Body of pancreas (tissue), 4 donors: ENCODE data around the gene CADM1. TPM values are rescaled to one million over a fixed set of nuclear protein-coding genes. Genes with fewer than 3 reads are reported as not detected.

Experiments used
- ATAC-seq: fragments of 150-250 bp; one replicate; pipeline ENCODE4 v1.9.1; 2016
- DNase-seq, 4 donors: peaks; one replicate each; pipeline ENCODE4 v3.0.0-alpha.2; 2019
- H3K27ac ChIP-seq, 4 donors: fragments of 200-600 bp; sonication (generic); 1 replicate in 3 of 4; 2 replicates in 1 of 4; pipeline versions ENCODE4 v1.5.1 to v1.6.1; 2016 to 2019; ENCODE audit warnings: mild to moderate bottlenecking in 1 of 4, mixed read lengths in 1 of 4, moderate library complexity in 1 of 4
- H3K27me3 ChIP-seq, 2 donors: fragments of 200-600 bp; sonication (generic); one replicate each; pipeline ENCODE4 v1.6.0; 2016; ENCODE audit warnings: mild to moderate bottlenecking in 1 of 2
- H3K36me3 ChIP-seq, 2 donors: fragments of 200-600 bp; sonication (generic); replicated peaks in 1 of 2; 2 replicates each; pipeline ENCODE4 v1.5.1; 2016; ENCODE audit warnings: low read depth in 2 of 2; ENCODE audit not compliant: insufficient read depth in 1 of 2
- H3K4me1 ChIP-seq: fragments of 200-600 bp; sonication (generic); one replicate; pipeline ENCODE4 v1.6.0; 2016
- H3K4me3 ChIP-seq, 2 donors: fragments of 200-600 bp; sonication (generic); 1 replicate in 1 of 2; 2 replicates in 1 of 2; pipeline ENCODE4 v1.5.1; 2016 to 2019
- H3K9me3 ChIP-seq, 3 donors: fragments of 200-600 bp; sonication (generic); 1 replicate in 2 of 3; 2 replicates in 1 of 3; pipeline ENCODE4 v1.5.1; 2016
- POLR2A ChIP-seq, 3 donors: fragments of 450-650 bp; IDR thresholded peaks; one replicate each; pipeline ENCODE4 v1.6.1; 2016; ENCODE audit warnings: antibody characterized with exemption in 3 of 3, mild to moderate bottlenecking in 2 of 3
- WGBS, 2 donors: methylation state at CpG; one replicate each; pipeline ENCODE4 v1.1.5; 2017; 5-methylcytosine and 5-hydroxymethylcytosine counted together
- intact Hi-C: fragments of 100-400 bp; cut with DNase I; formaldehyde crosslinking; loops from one replicate; pipeline ENCODE4 v1.15.1; 2023
- total RNA-seq, 2 donors: library from RNA; depleted of rRNA; stranded (reverse); fragments of >200 nt; gene quantifications; one replicate each; pipeline ENCODE4 v1.1.0, GENCODE V29; 2016
- TF ChIP-seq, protein P1 (sequence below), 7 experiments: fragments of 450-650 bp in 4 of 7; fragments of 200-600 bp in 3 of 7; sonication (generic) in 3 of 7; IDR thresholded peaks; one replicate each; pipeline ENCODE4 v1.5.1; 2016 to 2019; ENCODE audit warnings: antibody characterized with exemption in 7 of 7

The CADM1 gene
- total RNA-seq, 2 donors from 2014 or later, result 12.5 to 13.7 TPM

GRCh38 chr11:115471367-115471766 lies 32.8 kb downstream of the CADM1 start:
- DNase-seq (peak in 2 of 4 donors; percentile 5 to 11), ATAC-seq (no peak)
- no peaks in the 10 kb centered on the region for H3K4me1 ChIP-seq
- intact Hi-C loops, result no loop called here
- H3K27ac ChIP-seq, result no peak overlapping the region
- 52 to 58% methylated on average over 3 of the region's 3 CpGs for WGBS, 2 donors
- no peaks in the 10 kb centered on the region for H3K27me3 ChIP-seq
- no peak overlapping the region for H3K4me3 ChIP-seq
- H3K9me3 ChIP-seq, result no peaks in the 10 kb centered on the region
- TF ChIP-seq, protein P1, sequence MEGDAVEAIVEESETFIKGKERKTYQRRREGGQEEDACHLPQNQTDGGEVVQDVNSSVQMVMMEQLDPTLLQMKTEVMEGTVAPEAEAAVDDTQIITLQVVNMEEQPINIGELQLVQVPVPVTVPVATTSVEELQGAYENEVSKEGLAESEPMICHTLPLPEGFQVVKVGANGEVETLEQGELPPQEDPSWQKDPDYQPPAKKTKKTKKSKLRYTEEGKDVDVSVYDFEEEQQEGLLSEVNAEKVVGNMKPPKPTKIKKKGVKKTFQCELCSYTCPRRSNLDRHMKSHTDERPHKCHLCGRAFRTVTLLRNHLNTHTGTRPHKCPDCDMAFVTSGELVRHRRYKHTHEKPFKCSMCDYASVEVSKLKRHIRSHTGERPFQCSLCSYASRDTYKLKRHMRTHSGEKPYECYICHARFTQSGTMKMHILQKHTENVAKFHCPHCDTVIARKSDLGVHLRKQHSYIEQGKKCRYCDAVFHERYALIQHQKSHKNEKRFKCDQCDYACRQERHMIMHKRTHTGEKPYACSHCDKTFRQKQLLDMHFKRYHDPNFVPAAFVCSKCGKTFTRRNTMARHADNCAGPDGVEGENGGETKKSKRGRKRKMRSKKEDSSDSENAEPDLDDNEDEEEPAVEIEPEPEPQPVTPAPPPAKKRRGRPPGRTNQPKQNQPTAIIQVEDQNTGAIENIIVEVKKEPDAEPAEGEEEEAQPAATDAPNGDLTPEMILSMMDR (IDR thresholded peaks at IDR 0.05), result no peak
- no peak for TF ChIP-seq POLR2A (IDR thresholded peaks at IDR 0.05)
- H3K36me3 ChIP-seq, result no peaks in the 10 kb centered on the region

- Histone ChIP-seq H3K36me3 (no peaks in the 10 kb centered on the region), H3K9me3 (no peaks in the 10 kb centered on the region), H3K27me3 (no peaks in the 10 kb centered on the region), H3K4me1 (no peaks in the 10 kb centered on the region), H3K4me3 (no peak overlapping the region), H3K27ac (no peak overlapping the region)
- TF ChIP-seq, protein P1 (IDR thresholded peaks at IDR 0.05), result no peak
- TF ChIP-seq POLR2A (IDR thresholded peaks at IDR 0.05), result no peak
- DNase-seq, result no peak
- 71 to 74% methylated on average over 3 of the region's 3 CpGs for WGBS, 2 donors
- no peak for ATAC-seq
- intact Hi-C loops, result no loop called here
These were observed 33.3 kb downstream of the CADM1 start for GRCh38 chr11:115470928-115471327.

GRCh38 chr11:115469361-115469760 lies 34.9 kb downstream of the CADM1 start:
- Histone ChIP-seq H3K9me3 (no peaks in the 10 kb centered on the region), H3K27ac (no peak overlapping the region), H3K27me3 (no peaks in the 10 kb centered on the region), H3K4me1 (no peaks in the 10 kb centered on the region), H3K4me3 (no peak overlapping the region), H3K36me3 (no peaks in the 10 kb centered on the region)
- DNase-seq (no peak), ATAC-seq (no peak)
- 48 to 60% methylated on average over 3 of the region's 3 CpGs for WGBS, 2 donors
- intact Hi-C loops, result no loop called here
- TF ChIP-seq, protein P1 (IDR thresholded peaks at IDR 0.05), result no peak
- no peak for TF ChIP-seq POLR2A (IDR thresholded peaks at IDR 0.05)

- H3K4me1 ChIP-seq, result no peaks in the 10 kb centered on the region
- no peaks in the 10 kb centered on the region for H3K27me3 ChIP-seq
- intact Hi-C loops, result no loop called here
- TF ChIP-seq, protein P1 (IDR thresholded peaks at IDR 0.05), result no peak
- TF ChIP-seq POLR2A (IDR thresholded peaks at IDR 0.05), result no peak
- no peak overlapping the region for H3K4me3 ChIP-seq
- no peak overlapping the region for H3K27ac ChIP-seq
- ATAC-seq (no peak), DNase-seq (no peak)
- whole genome bisulfite sequencing, 2 donors, result 57 to 65% methylated on average over 3 of the region's 3 CpGs
- no peaks in the 10 kb centered on the region for H3K9me3 ChIP-seq
- no peaks in the 10 kb centered on the region for H3K36me3 ChIP-seq
These were observed 38.1 kb downstream of the CADM1 start for GRCh38 chr11:115466122-115466521.

DNA sequence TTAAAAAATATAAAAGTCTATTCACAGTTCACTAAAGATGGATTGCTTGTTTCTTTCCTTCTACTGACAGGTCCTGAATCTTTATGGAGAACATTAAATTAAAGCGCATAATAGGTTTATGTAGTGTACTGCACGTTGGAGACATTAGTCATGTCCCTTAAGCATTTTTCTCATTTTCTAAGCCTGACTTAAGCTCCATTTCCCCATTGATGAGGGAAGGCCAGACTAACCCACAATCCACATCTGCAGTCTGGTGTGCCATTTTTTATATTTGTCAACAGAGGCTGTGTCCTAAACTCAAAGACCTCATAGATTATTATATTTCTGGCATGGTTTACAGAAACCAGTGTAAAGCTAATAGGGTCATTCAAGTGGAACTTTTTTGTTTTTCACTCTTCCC lies 39.9 kb downstream of the CADM1 start:
- intact Hi-C loops, result no loop called here
- WGBS, 2 donors, result 63 to 68% methylated on average over 2 of the region's 2 CpGs

More for the DNA sequence above, 39.9 kb downstream of the CADM1 start:
- H3K9me3 ChIP-seq, result no peaks in the 10 kb centered on the region
- H3K27me3 ChIP-seq, result no peaks in the 10 kb centered on the region
- TF ChIP-seq, protein P1 (IDR thresholded peaks at IDR 0.05), result no peak
- TF ChIP-seq POLR2A (IDR thresholded peaks at IDR 0.05), result no peak
- no peak overlapping the region for H3K27ac ChIP-seq
- DNase-seq, result no peak
- no peak overlapping the region for H3K4me3 ChIP-seq
- no peak for ATAC-seq
- no peaks in the 10 kb centered on the region for H3K36me3 ChIP-seq
- no peaks in the 10 kb centered on the region for H3K4me1 ChIP-seq
